CD1c-positive myeloid dendritic cell (primary cell): ENCODE results near the gene ARHGAP45.

ENCODE experiments used
- DNase-seq: peaks from one replicate; pipeline ENCODE4 v3.0.0-alpha.2; 2016; ENCODE audit errors: extremely low spot score

ARHGAP45 gene

DNA sequence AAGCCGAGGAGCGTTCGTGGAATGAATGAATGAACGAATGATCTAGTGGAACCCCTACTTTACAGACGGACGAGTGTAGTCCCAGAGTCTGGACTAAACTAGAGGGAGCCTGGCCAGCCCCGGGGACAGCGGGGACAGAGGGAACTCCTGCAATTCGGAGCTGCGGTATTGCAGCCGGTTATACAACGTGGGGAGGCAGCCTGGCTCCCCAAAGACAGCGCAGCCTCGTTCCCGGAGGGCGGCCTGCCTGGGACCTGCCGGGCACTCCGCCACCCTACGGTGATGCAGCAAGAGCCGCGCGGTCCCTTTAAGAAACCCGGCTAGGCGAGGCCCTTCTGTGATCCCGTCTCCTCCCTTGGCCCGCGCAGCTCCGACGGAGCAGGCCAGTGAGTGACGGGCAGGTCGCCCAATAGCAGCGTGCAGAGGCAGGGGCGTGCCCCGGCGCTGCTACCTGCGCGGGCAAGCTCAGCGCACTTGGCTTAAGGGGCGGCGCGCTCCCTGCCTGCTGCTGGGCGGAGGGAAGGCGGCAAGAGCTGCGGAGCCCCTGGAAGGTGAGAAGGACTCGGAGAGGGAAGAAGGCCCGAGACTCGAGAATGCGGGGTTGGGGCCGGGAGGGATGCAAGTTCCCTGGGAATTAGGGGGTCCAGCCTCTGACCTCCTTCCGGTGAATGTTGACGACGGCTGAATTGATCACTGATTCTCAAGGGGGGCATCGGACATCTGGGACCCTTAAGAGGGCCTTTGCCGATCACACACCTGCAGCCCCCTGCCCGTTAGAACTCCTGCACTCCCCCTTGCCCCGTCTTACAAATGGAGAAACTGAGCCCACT is 27.1 kb upstream of the ARHGAP45 start, which contains the start of gene ABCA7:
ABCA7 (plus strand) TSS at position 462 of the 830 bp plus-strand sequence. CDS start 1,255 bp downstream, outside the sequence.
- DNase-seq, result peak; percentile 98

DNA sequence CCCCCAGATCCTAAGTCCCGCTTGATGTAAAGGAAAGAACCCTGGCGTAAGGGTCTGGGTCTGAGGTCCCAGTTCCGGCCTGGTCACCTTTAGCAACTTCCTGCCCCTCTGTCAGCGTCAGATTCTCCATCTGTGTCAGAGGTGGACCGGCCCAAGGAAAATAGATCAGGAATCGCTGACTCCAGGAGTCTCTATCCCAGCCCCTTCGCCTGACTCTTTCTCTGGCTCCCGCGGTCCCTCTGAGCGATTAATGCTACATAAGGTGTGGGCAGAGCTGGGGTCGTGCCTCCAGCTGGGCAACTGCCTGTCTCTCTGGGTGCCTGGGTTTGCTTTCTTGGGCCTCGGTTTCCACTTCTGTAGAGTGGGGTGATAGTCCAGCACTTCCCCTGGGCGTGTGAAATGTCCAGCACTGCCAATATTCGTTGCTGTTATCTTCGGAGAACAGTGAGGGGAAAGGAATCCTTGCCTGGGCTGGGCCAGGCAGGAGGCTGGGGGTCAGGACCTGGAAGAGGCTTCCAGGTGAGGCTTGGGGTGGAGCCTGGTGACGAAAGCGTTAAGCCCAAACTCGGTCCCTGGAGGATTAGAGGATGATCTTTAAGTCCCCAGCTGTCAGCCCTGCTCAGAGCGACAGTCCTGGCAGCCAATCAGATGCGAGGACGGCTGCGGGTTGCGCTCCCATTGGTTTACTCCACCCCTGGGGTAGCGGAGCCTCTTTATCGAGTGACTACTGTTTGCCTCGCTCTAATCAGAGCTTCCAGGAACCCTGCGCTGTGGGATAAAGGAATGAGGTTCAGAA is 26.3 kb upstream of the ARHGAP45 start:
- DNase-seq, result peak; percentile 90

DNA sequence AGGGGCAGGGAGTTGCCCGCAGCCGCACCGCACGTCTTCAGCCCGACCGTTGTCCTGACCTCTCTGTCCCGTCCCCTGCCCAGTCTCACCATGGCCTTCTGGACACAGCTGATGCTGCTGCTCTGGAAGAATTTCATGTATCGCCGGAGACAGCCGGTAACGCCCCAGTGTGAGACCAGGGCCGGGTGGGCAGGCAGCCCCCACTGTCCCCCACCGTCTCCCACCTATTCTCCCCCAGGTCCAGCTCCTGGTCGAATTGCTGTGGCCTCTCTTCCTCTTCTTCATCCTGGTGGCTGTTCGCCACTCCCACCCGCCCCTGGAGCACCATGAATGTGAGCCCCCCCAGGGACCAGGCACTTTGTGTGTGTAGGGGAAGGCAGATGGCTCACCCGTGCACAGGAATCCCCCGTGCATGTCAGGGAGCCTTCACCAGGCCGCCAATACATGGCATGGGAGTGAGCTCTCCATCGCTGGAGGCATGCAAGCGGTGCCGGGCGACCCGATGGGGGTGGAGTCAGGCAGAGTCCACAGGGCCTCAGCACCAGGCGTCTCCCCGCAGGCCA is 25.6 kb upstream of the ARHGAP45 start:
- DNase-seq, result no peak

DNA sequence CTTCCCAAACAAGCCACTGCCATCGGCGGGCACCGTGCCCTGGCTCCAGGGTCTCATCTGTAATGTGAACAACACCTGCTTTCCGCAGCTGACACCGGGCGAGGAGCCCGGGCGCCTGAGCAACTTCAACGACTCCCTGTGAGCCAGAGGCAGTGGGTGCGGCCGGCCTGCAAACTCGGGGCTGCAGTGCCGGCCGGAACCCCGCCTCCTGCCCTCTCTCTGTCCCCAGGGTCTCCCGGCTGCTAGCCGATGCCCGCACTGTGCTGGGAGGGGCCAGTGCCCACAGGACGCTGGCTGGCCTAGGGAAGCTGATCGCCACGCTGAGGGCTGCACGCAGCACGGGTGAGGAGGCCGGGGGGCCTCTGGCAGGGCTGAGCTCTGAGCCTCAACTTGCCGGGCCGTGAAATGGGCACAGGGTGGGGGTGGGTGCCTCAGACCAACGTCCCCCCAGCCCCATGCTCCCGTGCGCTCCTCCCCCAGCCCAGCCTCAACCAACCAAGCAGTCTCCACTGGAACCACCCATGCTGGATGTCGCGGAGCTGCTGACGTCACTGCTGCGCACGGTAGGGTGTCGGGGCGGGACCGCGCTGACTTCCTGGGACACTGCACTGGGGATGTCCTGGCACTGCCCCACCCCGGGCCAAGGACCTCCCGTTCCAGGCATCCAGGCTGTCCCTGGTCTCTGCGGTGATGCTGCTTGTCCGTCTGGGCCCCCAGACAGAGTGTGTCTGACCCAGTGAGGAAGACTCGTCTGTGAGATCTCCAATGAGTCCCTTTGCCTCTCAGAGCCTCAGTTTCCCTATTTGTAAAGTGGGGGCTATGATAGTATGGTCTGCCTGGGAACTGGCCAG is 24.9 kb upstream of the ARHGAP45 start:
- DNase-seq, result no peak

DNA sequence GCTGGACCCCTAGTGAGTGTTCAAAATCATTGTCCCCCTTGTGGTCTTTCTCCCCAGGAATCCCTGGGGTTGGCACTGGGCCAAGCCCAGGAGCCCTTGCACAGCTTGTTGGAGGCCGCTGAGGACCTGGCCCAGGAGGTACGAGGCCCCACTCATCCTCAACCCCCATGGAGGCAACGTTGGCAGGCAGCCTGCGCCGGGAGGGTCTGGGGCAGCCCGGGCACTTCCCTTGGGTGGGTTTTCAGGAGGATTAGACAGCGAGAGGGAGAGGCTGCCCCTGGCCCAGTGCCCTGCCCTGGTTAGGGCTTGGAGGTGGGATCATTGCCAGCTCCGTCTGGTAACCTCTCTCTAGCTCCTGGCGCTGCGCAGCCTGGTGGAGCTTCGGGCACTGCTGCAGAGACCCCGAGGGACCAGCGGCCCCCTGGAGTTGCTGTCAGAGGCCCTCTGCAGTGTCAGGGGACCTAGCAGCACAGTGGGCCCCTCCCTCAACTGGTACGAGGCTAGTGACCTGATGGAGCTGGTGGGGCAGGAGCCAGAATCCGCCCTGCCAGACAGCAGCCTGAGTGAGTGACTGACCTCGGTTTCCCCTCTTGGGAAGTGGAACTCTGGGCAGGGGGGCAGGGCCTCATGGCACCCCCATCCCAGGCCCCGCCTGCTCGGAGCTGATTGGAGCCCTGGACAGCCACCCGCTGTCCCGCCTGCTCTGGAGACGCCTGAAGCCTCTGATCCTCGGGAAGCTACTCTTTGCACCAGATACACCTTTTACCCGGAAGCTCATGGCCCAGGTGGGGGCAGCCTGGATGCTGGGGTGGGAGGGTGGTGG is 24.1 kb upstream of the ARHGAP45 start:
- DNase-seq, result no peak

DNA sequence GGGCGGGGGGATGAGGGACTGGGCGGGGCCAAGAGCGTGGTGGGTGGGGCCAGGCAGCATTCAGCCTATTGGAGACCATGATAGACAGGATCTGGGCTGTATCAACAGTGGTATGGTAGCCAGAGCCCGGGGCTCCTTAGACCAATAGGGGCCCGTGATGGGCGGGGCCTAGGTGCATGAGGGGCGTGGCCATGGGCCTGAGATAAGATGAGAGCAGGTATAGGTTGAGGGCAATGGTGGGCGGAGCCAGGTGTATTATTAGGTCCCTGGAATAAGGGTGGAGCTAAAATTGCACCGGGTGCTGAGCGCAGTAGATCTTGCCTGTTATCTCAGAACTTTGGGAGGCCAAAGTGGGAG is 21.7 kb upstream of the ARHGAP45 start:
- DNase-seq, result peak; percentile 54

DNA sequence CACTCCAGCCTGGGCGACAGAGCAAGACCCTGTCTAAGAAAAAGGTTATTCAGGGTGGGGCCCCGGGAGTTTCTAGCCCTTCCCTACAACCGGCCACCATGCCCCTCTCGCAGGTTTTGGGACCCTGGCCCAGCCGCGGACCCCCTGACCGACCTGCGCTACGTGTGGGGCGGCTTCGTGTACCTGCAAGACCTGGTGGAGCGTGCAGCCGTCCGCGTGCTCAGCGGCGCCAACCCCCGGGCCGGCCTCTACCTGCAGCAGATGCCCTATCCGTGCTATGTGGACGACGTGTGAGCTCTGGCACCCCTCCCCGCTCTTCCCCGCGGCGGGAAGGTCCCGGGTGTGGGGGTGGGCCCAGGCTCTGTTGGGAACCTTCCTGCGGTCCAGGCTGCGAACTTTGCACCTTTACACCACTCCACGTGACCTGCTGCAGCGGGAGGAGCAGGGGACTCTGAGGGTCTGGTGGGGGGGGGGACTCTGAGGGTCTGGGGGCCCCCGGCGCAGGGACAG is 20.8 kb upstream of the ARHGAP45 start:
- no peak for DNase-seq

DNA sequence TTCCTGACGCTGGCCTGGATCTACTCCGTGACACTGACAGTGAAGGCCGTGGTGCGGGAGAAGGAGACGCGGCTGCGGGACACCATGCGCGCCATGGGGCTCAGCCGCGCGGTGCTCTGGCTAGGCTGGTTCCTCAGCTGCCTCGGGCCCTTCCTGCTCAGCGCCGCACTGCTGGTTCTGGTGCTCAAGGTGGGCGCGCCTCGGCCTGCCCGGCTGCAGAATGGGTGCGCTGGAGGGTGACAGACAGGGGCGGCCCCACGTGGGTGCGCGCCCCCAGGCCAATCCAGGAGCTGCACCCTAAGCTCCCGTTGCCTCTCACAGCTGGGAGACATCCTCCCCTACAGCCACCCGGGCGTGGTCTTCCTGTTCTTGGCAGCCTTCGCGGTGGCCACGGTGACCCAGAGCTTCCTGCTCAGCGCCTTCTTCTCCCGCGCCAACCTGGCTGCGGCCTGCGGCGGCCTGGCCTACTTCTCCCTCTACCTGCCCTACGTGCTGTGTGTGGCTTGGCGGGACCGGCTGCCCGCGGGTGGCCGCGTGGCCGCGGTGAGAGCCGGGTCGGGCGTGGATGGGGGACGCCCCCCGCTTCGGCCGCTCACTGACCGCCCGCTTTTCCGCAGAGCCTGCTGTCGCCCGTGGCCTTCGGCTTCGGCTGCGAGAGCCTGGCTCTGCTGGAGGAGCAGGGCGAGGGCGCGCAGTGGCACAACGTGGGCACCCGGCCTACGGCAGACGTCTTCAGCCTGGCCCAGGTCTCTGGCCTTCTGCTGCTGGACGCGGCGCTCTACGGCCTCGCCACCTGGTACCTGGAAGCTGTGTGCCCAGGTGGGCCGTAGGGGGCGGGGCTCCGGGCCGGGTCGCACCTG is 19.9 kb upstream of the ARHGAP45 start:
- DNase-seq, result no peak

DNA sequence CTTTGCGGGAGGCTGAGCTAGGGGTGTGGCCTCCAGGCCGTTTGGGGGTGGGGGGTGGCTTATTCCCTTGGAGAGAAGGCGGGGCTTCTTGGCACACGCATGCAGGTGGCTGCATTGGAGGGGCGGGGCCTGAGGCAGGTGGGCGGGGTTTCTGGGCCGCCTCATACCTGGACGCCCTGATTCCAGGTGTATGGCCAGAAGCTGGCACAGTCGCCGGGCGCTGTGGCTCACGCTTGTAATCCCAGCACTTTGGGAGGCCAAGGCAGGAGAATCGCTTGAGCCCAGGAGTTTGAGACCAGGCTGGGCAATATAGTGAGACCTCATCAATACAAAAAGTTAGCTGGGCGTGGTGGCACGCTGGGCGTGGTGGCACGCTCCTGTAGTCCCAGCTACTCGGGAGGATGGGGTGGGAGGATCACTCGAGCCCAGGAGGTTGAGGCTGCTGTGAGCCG is 19.2 kb upstream of the ARHGAP45 start:
- DNase-seq, result no peak

DNA sequence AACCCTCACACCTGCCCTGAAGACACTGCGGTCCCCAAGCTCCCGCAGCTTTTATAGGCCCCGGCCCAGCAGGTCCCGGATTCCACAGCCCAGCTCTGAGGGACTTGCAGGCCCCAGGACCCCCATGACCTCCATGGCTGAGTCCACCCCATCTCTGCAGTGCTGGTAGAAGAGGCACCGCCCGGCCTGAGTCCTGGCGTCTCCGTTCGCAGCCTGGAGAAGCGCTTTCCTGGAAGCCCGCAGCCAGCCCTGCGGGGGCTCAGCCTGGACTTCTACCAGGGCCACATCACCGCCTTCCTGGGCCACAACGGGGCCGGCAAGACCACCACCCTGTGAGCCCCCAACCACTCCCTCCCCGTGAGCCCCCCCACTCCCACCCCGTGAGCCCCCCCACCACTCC is 17.9 kb upstream of the ARHGAP45 start:
- DNase-seq, result no peak

DNA sequence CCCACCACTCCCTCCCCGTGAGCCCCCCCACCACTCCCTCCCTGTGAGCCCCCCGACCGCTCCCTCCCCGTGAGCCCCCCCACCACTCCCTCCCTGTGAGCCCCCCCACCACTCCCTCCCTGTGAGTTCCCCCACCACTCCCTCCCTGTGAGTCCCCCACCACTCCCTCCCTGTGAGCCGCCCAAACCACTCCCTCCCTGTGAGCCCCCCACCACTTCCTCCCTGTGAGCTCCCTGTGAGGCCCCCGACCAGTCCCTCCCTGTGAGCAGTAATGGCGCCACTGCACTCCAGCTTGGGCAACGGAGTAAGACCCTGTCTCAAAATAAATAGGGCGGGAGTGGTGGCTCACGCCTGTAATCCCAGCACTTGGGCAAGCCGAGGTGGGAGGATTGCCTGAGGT is 17.2 kb upstream of the ARHGAP45 start:
- DNase-seq, result no peak

DNA sequence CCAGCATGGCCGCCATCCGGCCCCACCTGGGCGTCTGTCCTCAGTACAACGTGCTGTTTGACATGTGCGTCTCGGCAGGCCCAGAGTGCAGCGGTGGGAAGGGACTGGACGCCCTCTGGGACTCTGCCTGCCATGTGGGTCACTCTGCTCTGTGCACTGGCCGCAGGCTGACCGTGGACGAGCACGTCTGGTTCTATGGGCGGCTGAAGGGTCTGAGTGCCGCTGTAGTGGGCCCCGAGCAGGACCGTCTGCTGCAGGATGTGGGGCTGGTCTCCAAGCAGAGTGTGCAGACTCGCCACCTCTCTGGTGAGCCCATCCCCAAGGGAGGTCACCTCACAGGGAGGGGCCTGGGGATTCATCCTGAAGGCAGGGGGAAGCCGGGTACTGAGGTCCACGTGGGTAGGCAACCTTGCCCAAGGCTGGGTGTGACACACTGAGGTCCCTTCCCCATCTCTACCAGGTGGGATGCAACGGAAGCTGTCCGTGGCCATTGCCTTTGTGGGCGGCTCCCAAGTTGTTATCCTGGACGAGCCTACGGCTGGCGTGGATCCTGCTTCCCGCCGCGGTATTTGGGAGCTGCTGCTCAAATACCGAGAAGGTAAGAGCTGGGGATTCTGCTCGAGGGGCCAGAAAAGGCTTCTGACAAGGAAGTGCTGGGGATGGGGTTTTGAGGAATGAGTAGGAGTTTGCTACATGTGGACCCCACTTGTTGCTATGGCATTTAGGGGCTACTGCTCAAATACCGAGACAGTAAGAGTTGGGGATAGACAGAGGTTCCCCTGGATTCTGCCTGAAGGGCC is 15.8 kb upstream of the ARHGAP45 start:
- DNase-seq, result no peak

DNA sequence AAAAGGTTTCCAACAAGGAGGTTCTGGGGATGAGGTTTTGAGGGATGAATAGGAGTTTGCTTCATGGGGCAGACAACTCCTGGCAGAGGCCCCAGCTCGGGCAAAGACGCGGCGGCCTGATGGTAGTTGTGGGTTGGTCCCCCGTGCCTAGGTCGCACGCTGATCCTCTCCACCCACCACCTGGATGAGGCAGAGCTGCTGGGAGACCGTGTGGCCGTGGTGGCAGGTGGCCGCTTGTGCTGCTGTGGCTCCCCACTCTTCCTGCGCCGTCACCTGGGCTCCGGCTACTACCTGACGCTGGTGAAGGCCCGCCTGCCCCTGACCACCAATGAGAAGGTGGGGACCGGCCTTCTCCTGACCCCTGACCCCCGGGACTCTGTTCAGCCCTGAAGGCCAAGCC is 15.2 kb upstream of the ARHGAP45 start:
- no peak for DNase-seq

DNA sequence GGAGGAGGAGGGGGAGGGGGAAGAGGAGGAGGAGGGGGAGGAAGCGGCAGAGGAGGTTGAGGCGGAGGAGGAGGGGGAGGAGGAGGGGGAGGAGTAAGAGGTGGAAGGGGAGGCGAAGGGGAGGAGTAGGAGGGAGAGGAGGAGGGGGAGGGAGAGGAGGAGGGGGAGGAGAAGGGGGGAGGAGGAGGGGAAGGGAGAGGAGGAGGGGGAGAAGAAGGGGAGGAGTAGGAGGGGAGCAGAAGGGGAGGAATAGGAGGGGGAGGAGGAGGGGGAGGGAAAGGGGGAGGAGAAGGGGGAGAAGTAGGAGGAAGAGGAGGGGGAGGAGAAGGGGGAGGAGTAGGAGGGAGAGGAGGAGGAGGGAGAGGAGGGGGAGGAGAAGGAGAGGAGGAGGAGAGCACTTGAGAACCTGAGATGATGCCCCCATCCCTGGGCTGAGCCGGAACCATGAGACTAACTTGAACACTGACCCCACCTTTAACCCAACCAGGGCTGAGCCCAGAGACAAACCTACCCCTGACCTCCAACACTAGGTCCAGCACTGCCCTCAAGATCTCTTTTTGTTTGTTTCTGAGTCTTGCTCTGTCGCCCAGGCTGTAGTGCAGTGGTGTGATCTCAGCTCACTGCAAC is 14.5 kb upstream of the ARHGAP45 start:
- DNase-seq, result no peak

DNA sequence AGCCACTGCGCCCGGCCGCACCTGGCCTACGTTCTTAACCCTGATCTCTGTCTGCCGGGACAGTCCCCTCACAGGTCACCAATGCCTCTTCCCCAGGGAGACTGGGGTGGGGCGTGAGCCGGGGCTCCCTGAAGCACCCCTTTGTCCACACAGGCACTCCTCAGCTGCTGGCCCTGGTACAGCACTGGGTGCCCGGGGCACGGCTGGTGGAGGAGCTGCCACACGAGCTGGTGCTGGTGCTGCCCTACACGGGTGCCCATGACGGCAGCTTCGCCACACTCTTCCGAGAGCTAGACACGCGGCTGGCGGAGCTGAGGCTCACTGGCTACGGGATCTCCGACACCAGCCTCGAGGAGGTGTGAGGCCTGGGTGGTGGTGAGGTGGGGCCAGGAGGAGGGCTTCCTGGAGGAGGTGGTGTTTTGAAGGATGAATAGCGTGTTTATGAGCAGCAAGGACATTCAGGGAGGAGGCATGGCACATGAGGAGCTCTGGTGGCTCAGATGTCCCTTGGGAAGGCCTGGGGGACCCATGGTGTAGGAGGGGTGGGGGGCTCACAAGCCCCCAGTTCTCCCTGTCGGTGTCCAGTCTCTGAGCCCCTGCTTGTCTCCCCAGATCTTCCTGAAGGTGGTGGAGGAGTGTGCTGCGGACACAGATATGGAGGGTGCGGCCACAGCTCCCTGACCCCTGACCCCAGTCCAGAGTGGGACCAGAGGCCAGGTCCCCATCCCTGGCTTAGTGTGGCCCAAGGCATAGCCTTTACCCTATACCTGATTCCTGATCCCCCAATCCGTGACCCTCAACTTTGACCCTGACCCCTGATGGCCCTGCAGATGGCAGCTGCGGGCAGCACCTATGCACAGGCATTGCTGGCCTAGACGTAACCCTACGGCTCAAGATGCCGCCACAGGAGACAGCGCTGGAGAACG is 13.5 kb upstream of the ARHGAP45 start:
- no peak for DNase-seq

DNA sequence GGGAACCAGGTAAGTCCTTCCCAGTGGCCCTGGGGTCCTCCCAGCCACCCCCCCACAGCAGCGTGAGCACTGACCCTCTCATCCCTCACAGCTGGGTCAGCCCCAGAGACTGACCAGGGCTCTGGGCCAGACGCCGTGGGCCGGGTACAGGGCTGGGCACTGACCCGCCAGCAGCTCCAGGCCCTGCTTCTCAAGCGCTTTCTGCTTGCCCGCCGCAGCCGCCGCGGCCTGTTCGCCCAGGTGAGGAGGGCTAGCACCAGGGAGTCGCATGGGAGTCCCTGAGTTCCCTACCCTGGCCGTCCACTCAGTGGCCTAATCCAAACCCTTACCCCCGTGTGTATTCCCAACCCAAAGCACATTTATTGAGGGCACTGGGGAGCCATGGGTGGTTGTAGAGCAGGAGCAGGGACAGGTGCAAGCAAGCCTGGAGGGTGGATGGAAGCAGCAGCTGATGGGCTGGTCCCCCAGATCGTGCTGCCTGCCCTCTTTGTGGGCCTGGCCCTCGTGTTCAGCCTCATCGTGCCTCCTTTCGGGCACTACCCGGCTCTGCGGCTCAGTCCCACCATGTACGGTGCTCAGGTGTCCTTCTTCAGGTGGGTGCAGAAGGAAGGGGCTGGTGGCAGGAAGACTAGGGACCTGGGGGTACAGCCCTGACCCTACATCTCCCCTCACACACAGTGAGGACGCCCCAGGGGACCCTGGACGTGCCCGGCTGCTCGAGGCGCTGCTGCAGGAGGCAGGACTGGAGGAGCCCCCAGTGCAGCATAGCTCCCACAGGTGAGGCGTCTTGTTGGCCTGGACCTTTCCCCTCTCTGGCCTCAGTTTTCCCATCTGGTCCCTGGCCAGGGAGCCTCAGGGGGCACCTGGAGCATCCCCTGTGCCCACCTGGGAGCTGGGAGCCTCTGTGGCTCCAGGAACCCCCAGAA is 12.6 kb upstream of the ARHGAP45 start:
- DNase-seq, result no peak
